HuH-7 (cell line): ENCODE results near the gene SNX3.

Experiments used
- DNase-seq: peaks from one replicate; pipeline ENCODE4 v3.0.0; 2011; ENCODE audit warnings: low spot score

The SNX3 gene

DNA sequence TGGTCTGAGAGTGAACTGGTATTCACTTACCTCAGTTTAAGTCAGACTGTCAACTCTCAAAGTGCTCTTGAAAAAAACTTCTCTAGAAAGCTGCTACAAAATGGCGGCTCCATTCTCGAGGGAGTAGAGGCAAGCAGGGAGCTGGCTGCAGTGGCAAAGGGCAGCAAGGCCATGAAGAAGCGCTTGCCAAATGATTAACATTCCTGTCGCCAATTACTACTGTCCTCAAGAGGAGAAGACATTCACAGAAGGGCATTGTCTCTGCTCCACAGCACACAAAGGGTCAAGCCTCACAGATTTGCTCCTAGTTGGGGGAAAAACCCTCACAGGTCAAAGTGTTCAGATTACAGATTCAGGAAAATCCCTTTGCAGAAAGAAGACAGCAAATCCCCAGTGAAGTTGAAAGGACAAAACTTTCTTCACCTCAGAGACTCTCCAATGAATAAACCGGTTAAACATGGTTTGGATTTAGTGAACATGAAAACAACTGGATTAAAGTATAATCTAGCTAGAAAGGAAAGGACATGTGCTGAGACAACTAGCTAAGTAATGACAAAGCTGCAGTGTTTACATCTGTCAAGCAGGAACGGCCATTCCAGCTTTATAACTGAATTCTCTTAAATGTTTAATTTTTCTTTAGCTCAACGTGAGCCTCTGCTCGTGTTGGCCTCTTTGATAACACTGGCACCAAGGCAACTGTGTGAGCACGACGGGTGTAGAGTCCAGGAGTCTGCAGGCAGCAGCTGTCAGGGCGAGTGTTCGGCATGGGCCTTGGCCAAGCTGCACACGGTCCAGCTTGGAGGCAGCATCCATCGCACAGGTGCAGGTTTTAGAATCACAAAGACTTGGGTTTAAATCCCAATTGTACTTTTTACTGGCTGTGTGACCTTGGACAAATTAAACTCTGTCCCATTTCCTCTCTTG lies 57.4 kb downstream of the SNX3 start:
- DNase-seq: peak; percentile 25

DNA sequence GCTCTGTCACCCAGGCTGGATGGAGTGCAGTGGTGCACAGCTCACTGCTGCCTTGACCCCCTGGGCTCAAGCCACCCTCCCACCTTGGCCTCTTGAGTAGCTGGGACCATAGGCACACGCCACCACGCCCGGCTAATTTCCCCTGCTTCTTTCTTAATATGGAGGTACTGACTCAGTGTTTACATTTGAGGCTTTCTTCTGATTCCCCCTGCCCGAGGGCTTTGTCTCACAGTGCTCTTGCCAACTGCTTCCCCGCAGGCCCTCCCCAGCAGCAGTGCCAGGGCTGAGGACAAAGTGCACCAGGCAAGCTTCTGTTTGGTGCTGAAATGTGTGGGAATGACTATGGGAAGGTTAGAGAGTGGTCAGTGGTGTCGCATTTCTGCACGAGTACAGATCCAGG lies 60.2 kb downstream of the SNX3 start:
- DNase-seq: no peak

DNA sequence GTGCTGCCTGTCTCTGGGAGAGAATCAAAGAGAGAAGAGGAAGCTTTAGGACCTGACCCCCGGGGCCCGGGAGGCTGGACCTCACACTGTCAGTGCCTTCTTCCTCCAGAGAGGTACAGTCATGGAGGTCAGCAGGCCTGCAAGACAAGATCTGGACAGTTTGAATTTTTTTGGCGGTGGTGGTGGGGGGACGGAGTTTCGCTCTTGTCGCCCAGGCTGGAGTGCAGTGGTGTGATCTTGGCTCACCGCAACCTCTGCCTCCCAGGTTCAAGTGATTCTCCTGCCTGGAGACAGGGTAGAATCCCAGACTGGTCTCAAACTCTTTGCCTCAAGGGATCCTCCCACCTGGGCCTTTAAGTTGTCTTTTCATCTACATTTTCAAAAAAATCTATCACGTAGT lies 60.7 kb downstream of the SNX3 start:
- no peak for DNase-seq

DNA sequence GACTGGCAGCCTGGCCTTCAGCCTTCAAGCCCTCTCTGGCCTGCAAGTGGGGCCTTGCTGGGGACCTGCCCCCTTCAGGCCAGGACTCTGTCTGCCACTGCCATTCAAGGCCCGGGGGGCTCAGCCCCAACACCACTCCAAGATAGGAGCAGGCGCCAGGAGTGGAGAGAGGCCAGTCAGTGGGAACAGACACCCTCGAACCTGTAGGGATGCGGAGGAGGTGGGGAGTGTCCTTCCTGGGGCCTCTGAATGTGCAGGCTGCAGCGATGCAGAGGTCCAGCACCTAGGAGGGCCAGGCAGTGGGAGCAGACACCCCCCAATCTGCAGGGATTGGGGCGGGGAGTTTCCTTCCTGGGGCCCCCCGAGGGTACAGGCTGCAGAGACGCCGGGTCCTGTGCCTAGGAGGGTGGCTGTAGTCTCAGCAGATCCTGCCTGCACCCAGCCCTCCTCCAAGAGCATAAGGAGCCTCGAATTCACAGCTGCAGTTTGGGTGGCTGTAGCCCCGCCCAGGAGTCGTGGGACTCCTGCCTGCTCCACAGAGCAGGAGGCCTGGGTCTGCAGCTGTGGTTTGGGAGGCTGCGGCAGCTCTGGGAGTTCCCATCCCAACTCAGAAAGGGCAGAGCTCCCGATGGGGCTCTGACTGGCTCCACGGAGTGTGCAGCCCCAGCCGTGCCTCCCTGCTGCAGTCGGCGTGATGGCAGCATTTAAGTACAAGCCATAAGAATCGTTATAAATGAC lies 61.9 kb downstream of the SNX3 start:
- DNase-seq: no peak

DNA sequence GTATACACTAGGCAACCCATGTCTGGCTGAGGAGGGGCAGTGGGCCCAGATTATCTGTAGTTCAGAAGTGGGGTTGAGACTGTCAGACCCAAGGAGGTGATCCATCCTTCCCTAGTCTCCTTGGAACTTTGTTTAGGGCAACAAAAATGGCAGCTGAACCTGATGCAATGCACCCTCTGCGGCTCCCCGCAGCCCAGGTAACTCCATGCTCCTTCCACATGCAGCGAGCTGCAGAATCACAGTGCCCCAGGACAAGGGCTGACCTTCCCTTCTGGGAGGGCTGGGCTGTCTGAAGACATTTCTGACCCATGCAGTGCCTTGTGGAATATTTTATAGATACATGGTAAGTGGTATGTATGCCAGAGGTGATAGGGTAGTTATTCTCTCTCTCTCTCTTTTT lies 65.6 kb downstream of the SNX3 start:
- DNase-seq: no peak

DNA sequence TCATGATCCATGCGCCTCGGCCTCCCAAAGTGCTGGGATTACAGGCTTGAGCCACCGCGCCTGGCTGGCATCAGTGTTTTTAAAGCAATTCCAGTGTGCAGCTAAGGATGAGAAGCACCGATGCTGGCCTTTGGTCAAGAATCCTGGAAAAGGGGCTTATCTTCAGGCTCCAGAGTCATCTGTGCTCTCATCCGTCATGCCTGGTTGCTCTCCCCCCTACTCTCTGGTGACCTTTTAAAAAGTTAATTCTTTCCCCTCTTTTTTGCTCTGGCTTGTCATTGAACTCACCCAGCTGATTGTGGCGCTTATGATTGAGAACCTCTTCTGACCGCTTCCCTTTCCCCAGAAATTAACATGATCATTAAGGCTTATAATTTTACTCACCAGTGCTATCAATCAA lies 66.3 kb downstream of the SNX3 start:
- no peak for DNase-seq

DNA sequence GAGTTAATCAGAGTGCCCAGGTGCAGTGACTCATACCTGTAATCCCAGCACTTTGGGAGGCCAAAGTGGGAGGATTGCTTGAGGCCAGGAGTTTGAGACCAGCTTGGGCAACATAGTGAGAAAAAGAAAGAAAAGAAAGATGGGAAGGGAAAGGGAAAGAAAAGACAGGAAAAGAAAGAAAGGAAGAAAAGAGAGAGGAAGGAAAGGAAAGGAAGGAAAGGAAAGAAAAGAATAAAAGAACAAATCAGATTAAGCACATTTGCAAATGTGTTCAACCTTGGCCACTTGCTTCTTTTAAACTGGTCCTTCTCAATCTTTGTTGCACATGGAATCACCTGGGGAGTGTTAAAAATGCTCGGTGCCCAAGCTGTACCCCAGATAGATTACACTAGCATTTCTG lies 67.0 kb downstream of the SNX3 start:
- no peak for DNase-seq

DNA sequence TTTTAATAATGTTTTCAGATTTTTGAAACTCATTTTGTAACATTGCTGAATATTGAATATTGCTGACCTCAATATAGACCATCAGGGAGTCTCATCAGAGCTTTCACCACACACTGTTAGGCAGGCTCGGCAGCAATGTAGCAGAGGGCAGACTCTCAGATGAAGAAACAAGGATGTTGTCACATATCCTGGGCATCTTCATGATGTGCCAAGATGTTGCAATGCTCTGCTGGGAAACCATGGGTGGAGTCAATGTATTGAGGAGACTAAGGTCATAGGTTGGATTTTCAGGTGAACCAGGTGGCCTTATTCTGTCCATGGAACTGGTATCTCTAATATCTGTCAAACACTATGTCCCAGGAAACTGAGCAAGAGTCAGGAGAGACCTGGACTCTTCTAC lies 67.7 kb downstream of the SNX3 start:
- DNase-seq: no peak

DNA sequence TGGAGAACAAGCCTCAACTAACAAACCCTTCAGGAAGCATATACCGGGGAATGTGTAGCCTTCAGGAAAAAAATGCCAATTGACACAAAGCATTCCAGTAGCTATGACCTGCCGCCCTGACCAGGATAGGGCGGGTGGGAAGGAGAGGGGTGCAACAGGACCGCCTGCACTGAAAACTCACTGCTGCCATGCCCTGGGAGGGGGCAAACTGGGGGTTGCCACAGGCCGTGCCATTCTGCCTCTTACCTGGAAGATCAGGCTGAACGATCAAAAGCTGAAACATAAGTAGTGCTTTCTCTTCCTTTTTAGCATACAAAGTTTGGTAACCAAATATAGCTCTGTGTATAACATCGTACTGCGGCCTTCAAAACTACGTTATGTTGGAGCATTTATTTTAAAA lies 73.3 kb downstream of the SNX3 start:
- no peak for DNase-seq

DNA sequence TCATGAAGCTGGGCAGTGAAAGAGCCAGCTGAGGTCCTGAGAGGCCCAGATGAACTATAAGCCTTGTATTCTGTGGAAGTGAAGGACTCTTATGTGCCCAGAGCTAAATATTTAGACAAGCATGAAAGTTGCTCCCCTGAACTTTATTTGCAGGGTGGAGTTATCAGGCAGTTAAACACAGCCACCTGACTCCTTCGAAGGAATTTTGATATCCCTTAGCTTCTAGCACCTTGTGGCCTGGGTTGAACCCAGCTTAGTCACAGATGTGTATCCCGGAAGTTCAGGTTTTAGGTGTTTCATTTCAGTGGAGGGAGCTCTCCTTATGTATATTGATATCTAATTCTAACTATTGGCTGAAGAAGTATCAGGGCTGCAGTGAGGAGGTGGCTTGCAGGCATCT lies 74.6 kb downstream of the SNX3 start:
- DNase-seq: no peak

DNA sequence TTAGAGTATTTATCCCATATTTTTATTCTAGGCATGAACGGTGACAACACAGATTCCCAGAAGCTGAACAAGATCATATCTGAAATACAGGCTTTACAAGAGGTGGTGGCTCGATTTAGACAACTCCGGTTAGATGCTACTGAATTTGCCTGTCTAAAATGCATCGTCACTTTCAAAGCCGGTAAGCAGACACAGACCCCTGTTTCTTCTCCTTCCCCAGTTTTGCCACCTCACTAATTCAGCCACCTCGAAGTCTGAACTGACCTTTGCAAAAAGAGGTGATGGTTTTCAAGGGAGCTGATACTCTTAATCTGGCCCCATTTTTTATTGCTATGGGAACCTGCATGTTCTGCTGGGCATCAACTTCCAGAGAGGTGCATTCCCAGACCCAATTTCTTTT lies 80.1 kb downstream of the SNX3 start:
- no peak for DNase-seq

DNA sequence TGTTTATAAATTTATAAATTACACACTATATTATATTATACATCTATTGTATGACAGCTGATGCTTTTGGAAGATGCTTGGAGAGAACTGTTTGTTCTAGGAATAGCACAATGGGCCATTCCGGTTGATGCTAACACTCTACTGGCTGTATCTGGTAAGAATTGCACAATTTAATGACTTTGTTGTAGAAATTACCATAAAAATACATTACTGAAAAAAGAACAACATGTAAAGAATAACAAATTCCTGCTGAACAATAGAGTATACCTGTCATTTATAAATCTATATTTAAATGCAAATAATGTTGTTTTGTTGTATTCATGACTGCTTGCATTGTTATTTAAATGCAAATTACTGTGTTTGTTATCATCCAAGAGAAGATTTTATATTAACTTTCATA lies 80.6 kb downstream of the SNX3 start:
- DNase-seq: no peak

DNA sequence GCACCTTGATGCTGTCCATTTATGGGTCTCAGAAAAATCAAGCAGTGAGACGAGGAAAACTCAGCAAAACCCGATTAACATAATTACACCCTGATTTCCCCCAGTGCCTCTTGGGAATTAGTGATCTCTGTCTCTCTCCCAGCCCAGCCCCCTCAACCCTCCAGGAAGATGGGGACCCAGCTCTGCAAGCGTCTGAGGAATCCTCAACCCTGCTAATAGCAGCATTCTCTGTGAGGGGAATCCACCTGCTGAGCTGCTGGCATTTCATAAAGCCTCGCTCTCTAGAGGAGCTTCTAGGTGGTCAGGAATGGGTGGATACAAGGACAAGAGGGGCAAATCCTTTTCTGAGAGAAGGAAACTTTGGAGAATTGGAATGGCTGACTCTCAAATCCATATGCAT lies 81.1 kb downstream of the SNX3 start:
- no peak for DNase-seq

DNA sequence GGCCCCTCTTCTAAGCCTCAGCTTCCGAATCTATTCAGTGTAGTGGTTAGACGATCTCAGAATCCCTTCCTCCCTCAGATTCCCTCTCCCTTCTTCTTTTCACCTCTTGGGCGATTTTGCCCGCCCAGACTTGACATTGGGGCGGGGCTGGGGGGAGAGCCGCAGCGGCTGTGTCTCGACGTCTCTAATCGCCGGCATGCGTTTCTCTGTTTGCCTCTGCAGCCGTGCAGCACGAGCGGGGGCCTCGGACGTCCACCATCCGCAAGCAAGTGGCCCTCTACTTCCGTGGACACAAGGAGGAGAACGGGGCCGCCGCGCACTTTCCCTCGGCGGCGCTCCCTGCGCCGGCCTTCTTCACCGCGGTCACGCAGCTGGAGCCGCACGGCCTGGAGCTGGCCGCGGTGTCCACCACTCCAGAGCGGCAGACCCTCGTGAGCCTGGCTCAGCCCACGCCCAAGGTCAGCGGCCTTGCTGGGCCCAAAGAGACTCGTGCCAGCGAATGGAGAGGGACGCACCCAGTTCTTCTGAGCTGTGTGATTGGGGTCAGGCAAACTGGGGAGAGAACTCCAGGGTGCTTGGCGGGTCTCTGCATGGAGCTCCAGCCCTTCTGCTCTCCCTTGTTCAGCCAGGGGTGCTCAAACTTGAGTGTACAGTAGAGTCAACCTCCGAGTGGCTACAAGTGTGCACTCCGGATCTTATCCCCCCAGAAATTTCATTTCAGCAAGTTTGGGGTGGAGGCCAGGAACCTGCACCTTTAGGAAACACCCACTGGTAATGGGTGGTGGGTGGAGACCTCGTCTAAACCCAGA lies 84.4 kb downstream of the SNX3 start:
- no peak for DNase-seq

DNA sequence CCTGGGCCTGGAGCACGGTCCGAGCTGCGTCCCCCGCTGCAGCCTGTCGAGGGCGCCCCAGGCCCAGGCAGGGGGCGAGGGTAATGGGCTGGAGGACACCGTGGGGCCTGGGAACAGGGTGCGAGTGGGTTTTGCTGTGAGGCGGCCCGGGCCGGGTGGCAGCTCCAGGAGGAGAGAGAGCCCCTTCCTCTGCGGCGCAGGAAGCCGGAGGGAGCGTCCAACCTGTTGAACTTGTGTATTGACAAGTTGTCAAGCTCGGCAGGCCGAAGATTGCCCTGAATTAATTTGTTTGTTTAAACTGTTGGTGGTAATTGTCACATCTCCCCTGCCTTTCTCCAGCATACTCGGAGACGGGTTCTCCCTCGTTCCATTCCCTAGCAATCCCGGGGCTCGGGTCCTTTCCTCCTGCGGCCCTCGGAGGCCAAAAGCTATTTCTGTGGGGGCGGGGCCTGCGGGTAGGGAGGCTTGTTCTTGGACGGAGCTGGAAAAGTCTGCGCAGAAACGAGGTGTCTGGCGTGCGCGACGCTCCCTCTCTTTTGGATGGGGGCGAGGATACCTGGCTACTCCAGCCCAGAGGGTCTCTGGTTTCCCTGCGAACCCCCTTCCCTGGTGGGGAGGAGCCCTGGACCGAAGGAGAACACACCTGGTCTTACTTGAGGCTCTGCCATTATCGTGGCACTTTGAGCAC lies 85.1 kb downstream of the SNX3 start:
- peak; percentile 88 for DNase-seq

DNA sequence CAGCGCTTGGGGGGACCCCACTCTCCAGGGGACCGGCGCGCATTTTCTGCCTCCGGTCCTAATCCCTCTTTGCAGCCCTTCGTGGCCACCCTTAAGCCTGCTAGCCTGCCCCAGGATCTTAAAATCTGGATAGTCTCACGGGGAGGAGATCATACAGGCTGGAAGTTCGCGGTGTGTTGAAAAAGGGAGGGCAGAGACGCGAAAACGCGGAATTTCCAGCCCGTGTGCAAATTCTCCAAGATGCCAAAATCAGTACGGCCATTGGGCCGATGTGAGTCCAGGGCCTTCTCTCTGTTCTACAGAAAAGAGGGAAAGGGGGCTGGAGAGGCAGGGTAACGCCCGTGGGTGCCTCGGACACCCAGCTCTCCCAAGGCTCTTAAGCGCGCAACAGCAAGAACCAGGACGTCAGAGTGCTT lies 85.7 kb downstream of the SNX3 start:
- DNase-seq: no peak

DNA sequence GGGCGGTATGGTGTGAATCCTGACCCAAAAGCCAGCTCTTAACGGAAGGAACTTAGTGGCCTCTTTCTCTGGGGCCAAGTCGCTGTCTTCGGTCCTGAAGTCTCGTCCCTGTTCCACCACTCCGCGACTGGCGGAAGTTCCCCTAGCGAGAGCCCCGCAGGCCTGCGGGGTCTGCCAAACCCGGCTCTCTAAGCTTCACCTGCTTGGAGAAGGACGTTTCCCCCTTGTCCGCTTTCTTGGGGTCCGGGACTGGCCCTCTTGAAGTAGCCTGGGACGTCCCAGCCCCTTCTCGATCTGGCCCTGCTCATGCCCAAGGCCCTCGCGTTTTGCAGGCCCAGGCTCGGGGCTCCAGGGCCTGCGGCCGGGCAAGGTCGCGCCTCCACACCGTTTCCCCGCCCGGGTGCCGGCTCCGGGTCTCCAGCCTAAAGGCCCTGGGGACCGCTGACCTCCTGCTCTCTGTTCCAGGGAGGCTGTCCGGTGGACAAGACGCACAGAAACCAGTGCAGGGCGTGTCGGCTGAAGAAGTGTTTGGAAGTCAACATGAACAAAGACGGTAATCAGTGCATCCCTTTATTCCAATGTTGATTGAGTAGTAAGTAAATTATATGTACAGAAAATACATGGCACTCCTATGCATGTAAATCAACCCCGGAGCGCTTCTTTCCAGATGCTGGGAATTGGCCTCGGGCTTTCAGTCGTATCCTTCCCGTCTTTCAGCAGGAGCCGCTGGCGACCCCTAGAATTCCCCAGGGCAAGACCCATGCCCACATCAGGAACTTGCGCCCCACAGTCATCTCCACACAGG lies 86.3 kb downstream of the SNX3 start:
- no peak for DNase-seq

DNA sequence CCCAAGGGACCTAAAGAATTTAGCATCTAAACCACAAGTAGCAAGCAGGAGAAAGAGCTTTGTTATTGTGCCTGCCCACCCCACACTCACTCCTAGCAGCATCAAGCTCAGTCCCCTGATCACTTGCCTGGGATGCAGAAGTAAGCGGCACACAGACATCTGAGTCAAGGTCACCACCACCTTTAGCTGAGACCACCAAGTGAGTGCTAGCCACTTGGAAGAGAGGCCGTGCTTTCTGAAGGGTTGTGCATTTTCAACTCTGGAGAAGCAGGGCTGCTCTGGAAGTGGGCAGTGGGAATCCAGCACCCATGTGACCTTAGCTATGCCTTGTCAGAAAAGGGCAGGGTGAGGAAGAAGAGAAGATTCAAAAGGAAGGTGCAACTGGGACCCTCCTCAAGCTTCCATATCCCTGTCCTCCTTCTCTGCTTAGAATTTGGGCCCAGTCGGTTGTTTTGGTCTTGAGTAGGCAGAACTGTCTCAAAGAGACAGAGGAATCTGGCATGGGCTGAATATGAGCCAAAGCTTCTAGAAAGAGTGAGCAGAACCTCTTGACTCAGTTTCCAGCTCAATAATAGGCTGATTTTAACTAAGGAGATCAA lies 88.8 kb downstream of the SNX3 start:
- DNase-seq: no peak

DNA sequence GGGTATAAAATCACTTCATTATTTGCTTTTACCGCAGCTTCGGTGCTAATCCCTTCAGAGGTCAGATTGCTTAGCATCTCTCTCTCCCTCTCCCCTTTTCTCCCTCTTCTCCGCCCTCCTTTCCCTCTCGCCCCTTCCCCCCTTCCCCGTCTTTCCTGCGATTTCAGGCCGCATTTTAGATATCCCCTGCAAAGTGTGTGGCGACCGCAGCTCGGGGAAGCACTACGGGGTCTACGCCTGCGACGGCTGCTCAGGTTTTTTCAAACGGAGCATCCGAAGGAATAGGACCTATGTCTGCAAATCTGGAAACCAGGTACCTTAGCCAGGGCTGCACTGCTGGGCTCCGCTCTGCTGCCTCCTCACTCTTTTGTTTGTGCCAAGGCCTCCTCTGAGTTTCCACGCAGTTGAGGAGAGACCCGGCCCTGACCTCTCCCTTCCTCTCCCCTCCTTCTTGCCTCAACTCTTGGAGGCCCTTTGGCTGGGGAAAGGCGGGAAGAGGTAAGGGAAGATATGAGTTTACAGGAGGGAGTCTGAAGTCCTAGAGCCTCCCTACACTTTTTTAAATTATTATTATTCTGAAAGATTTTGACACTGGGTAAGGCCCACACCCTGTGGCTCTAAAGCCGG lies 89.4 kb downstream of the SNX3 start:
- no peak for DNase-seq
